DOHH2 (cell line): Measurements from ENCODE around the gene EIF3J.

Experiments
- CTCF ChIP-seq: fragments of 200-600 bp; sonication (generic); IDR thresholded peaks from one replicate; pipeline ENCODE4 v1.5.1; 2014; ENCODE audit warnings: antibody characterized with exemption, mild to moderate bottlenecking, low read depth, low read length; ENCODE audit not compliant: poor library complexity, severe bottlenecking
- EZH2phosphoT487 ChIP-seq: fragments of 200-600 bp; sonication (generic); IDR thresholded peaks from 2 replicates; pipeline ENCODE4 v1.6.1; 2017; ENCODE audit warnings: borderline replicate concordance, mild to moderate bottlenecking, antibody characterized with exemption, low read length, moderate library complexity, mixed read lengths

- TF ChIP-seq CTCF = no peak
- no peak for TF ChIP-seq EZH2phosphoT487
Observed at GRCh38 chr15:44490622-44491021, 46.3 kb upstream of the EIF3J start.
